HFF-Myc (cell line): ENCODE data around the gene UBQLN4.

Experiments
- DNase-seq: peaks from one replicate; pipeline ENCODE4 v3.0.0-alpha.2; 2011; ENCODE audit warnings: low read depth; ENCODE audit errors: extremely low read depth
- H3K4me3 ChIP-seq: replicated peaks from 2 replicates; pipeline ENCODE4 v1.5.1; 2011; ENCODE audit warnings: low read depth, mild to moderate bottlenecking, control low read depth, low read length
- TF ChIP-seq, protein P1 (sequence below): IDR thresholded peaks from 2 replicates; pipeline ENCODE4 v1.5.1; 2012; ENCODE audit warnings: mild to moderate bottlenecking, low read depth, low read length, control low read depth; ENCODE audit errors: missing control alignments

The UBQLN4 gene

DNA sequence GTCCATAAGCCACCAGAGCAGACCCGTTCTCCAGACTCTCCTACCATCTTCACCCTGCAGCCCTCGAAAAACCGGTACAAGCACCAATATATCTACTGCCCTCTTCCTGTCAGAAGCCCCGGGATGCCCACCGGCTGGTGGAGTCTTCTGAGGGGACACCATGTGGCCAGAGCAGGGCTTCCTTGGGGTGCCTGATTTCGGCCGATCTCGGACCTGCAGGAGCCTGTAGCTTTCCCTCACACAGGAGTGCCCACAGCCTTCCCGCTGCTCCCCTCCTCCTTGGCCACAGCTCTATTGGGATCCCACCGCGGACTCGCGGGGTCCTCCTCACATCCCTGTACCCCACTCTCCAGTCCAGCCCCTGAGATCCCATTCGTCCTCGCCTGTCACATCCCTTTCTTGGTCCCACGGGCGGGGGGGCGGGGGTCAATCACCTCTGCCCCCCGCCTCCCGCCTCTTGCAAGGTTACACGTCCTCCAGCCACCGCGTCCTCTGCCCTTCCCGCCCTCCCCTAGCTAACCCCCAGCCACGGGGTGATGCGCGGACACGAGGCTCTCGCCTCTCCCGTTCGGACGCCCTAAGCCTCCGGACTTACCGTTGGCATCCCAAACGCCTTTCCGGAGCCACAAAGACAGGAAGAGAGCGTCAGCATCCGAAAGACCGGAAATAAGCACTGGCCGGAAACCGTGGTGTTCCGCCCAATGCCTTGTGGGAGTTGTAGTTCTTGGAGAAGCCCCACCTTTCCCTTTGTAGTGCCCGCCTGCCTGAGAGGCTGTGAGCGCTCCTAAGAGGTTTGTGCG is 33.1 kb downstream of the UBQLN4 start, which contains the start of gene SSR2:
Gene SSR2, minus strand, starts transcription at position 659 of the 800 bp plus-strand sequence. CDS start 784 bp downstream, outside the sequence.
- H3K4me3 ChIP-seq = peak within 1 kb of the TSS; percentile 92
- peak; percentile 81 for DNase-seq
- TF ChIP-seq, protein P1, sequence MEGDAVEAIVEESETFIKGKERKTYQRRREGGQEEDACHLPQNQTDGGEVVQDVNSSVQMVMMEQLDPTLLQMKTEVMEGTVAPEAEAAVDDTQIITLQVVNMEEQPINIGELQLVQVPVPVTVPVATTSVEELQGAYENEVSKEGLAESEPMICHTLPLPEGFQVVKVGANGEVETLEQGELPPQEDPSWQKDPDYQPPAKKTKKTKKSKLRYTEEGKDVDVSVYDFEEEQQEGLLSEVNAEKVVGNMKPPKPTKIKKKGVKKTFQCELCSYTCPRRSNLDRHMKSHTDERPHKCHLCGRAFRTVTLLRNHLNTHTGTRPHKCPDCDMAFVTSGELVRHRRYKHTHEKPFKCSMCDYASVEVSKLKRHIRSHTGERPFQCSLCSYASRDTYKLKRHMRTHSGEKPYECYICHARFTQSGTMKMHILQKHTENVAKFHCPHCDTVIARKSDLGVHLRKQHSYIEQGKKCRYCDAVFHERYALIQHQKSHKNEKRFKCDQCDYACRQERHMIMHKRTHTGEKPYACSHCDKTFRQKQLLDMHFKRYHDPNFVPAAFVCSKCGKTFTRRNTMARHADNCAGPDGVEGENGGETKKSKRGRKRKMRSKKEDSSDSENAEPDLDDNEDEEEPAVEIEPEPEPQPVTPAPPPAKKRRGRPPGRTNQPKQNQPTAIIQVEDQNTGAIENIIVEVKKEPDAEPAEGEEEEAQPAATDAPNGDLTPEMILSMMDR = no peak

GRCh38 chr1:156019946-156020292 is 33.7 kb downstream of the UBQLN4 start:
- no peak for DNase-seq
- TF ChIP-seq, protein P1 = no peak
- H3K4me3 ChIP-seq = peak overlapping the region; percentile 92

DNA sequence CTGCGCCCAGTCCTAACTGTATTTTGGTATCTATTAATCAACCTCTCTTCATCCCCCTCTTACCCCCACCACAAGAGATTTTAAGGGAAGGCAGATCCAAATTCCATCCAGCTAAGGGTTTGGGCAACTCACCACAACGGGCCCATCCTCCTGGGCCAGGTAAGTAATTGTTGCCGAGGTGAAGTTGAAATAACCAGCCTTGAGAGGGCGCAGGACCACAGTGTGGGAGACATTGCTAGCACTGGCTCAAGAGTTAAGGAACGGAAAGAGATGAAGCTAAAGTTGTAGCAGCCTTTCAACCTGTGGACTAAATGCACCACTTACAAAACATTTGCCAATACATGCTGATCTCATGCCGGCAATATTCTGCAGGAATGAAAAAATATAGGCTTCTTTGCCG is 38.8 kb downstream of the UBQLN4 start:
- no peak for DNase-seq
- TF ChIP-seq, protein P1 = no peak

DNA sequence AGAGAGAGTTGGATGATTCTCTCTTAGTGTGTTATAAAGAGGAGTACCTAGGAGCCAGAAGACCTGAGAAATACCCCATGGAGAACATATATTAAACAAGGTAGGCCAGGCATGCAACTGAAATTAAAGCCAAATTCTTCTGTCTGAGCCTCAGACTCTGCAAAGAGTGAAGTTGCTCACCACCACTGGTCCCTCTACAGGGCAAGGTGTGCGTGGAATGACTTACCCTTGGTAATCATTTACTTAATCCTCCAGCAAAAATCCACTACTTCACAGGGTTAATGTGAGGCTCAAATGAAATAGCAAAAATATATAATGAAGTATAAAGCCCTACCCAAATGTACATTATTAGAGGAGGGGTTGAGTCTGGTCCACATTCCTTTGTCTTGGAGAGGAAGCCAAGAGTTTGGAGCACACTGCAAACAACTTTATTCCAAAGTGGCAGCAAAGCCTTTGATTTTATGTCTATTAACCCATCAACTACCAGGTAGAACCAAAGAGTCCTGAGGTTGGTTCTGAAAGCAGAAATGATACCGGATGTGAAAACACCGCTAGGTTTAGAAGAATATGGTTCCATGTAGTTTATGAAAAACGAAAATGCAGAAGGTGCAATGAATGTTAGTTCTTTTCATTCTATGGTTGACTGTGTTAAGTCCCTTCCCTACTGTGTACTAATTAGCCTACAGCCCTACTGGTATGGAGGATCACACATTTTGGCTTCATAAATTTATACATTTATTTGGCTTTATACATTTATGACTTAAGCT is 41.4 kb downstream of the UBQLN4 start:
- no peak overlapping the region for H3K4me3 ChIP-seq
- TF ChIP-seq, protein P1 = no peak
- no peak for DNase-seq

More for the DNA sequence above, 38.8 kb downstream of the UBQLN4 start:
- no peak overlapping the region for H3K4me3 ChIP-seq

GRCh38 chr1:156009404-156009803 is 44.2 kb downstream of the UBQLN4 start:
- TF ChIP-seq, protein P1 = no peak
- no peak overlapping the region for H3K4me3 ChIP-seq
- DNase-seq = no peak

- no peak for DNase-seq
Observed at GRCh38 chr1:156006666-156007376, 46.8 kb downstream of the UBQLN4 start.

More at GRCh38 chr1:156006666-156007376, 46.8 kb downstream of the UBQLN4 start:
- H3K4me3 ChIP-seq = no peak overlapping the region
- TF ChIP-seq, protein P1 = no peak
